ENCODE measurements around the gene ANKRD28. TPM values are rescaled to one million over a fixed set of nuclear protein-coding genes. Genes with fewer than 3 reads are reported as not detected.

ANKRD28 gene
- polyA plus RNA-seq, 1 of the 3 experiments (the other 2 are of a cell fraction): 74.8 TPM

DNA sequence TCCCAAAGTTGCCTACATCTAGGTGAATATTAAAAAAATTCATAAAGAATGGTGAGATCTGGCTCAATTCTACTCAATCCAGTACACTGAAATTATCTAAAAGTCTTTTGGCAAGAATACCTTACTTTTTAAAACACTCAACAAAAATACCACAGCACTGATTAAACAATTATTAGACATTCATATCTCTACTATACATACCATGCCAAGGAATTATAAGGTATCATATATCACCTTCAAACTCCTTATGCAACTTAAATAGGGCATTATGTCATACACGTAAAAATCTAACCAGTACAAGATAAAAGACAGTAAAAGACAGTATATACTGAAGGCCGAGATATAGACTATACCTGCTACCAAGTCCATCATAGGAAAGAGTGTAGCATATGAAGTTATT, 6.1 kb upstream of the ANKRD28 start:
- CTCF ChIA-PET: no interaction called here
- no peak overlapping the region for H3K9ac ChIP-seq
- 47% methylated on average over 2 of the region's 2 CpGs for WGBS (ENCODE audit: low lambda C conversion rate)

More for the DNA sequence above, 6.1 kb upstream of the ANKRD28 start:
- H3K79me2 ChIP-seq (ENCODE audit: insufficient read depth): peaks cover 92% of the 10 kb centered on the region
- H3F3A ChIP-seq (replicated peaks; ENCODE audit: insufficient read depth): peaks cover 26% of the 10 kb centered on the region
- DNase-seq: no peak
- TF ChIP-seq, protein P1, sequence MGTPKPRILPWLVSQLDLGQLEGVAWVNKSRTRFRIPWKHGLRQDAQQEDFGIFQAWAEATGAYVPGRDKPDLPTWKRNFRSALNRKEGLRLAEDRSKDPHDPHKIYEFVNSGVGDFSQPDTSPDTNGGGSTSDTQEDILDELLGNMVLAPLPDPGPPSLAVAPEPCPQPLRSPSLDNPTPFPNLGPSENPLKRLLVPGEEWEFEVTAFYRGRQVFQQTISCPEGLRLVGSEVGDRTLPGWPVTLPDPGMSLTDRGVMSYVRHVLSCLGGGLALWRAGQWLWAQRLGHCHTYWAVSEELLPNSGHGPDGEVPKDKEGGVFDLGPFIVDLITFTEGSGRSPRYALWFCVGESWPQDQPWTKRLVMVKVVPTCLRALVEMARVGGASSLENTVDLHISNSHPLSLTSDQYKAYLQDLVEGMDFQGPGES (IDR thresholded peaks at IDR 0.05; ENCODE audit: low read depth, low read length): no peak
- TF ChIP-seq FOSL2 (IDR thresholded peaks at IDR 0.05; ENCODE audit: borderline replicate concordance, low read depth): no peak
- TF ChIP-seq CHD2 (IDR thresholded peaks at IDR 0.05; ENCODE audit: low read length, partially characterized antibody): no peak
- TF ChIP-seq SIN3A (IDR thresholded peaks at IDR 0.05; ENCODE audit: borderline replicate concordance, low read depth, low read length): no peak
- TF ChIP-seq TCF12 (IDR thresholded peaks at IDR 0.05): 0 out of 2 replicates have a peak, but pooled peaks have one; percentile 19
- TF ChIP-seq USF2 (IDR thresholded peaks at IDR 0.05; ENCODE audit: borderline replicate concordance, low read depth, low read length): no peak
- TF ChIP-seq EP300 (IDR thresholded peaks at IDR 0.05; ENCODE audit: borderline replicate concordance in 1 of 2, low read depth in 1 of 2, low read length in 1 of 2): peak in 1 of 2 experiments; percentile 19; a peak in 1 of 4 replicates
- no peak for TF ChIP-seq EZH2phosphoT487 (IDR thresholded peaks at IDR 0.05; ENCODE audit: borderline replicate concordance, low read depth)
- no peak for TF ChIP-seq CTCF (IDR thresholded peaks at IDR 0.05)
- no peak for TF ChIP-seq GABPA (IDR thresholded peaks at IDR 0.05; ENCODE audit: low read depth)
- no peak for TF ChIP-seq FOXJ3 (CRISPR knock-in tag; IDR thresholded peaks at IDR 0.05)
- no peak; the same call in 1 of the 2 replicates for TF ChIP-seq NFIC (IDR thresholded peaks at IDR 0.05; ENCODE audit: borderline replicate concordance)
- no peak for TF ChIP-seq RCOR1 (IDR thresholded peaks at IDR 0.05; ENCODE audit: low read length)
- no peak for TF ChIP-seq SMC3 (IDR thresholded peaks at IDR 0.05; ENCODE audit: low read depth, low read length)
- TF ChIP-seq GATA2 (CRISPR knock-in tag; IDR thresholded peaks at IDR 0.05): no peak
- TF ChIP-seq JUND (IDR thresholded peaks at IDR 0.05): no peak
- no peak for TF ChIP-seq ELF1 (IDR thresholded peaks at IDR 0.05)
- TF ChIP-seq RFX5 (IDR thresholded peaks at IDR 0.05; ENCODE audit: low read length): no peak
- no peak for TF ChIP-seq RXRA (IDR thresholded peaks at IDR 0.05; ENCODE audit: borderline replicate concordance, low read depth)
- TF ChIP-seq, protein P2, sequence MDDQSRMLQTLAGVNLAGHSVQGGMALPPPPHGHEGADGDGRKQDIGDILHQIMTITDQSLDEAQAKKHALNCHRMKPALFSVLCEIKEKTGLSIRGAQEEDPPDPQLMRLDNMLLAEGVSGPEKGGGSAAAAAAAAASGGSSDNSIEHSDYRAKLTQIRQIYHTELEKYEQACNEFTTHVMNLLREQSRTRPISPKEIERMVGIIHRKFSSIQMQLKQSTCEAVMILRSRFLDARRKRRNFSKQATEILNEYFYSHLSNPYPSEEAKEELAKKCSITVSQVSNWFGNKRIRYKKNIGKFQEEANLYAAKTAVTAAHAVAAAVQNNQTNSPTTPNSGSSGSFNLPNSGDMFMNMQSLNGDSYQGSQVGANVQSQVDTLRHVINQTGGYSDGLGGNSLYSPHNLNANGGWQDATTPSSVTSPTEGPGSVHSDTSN (IDR thresholded peaks at IDR 0.05): no peak
- peak; percentile 53; the same call in 1 of the 2 replicates for TF ChIP-seq MEF2A (IDR thresholded peaks at IDR 0.05; ENCODE audit: borderline replicate concordance, low read depth)
- no peak for TF ChIP-seq TEAD4 (IDR thresholded peaks at IDR 0.05; ENCODE audit: borderline replicate concordance, insufficient read depth)
- TF ChIP-seq ZBTB33 (IDR thresholded peaks at IDR 0.05; ENCODE audit: borderline replicate concordance, low read depth): no peak
- no peaks in the 10 kb centered on the region for H4K20me1 ChIP-seq (ENCODE audit: insufficient read depth)
- POLR2A ChIA-PET: no interaction called here
- H2AFZ ChIP-seq (ENCODE audit: low read depth): no peak overlapping the region
- H3K4me3 ChIP-seq (ENCODE audit: low read depth in 2 of 2, low read length in 1 of 2): no peak overlapping the region
- no peaks in the 10 kb centered on the region for H3K9me3 ChIP-seq
- no peak overlapping the region for H3K4me2 ChIP-seq
- peaks cover 8 to 42% of the 10 kb centered on the region in 2 experiments; a peak in 2 of 4 replicates for H3K4me1 ChIP-seq (ENCODE audit: control insufficient read depth in 1 of 2, insufficient read depth in 2 of 2, low read depth in 1 of 2, low read length in 1 of 2)
- H3K36me3 ChIP-seq (replicated peaks in 1 of 2; ENCODE audit: control insufficient read depth in 1 of 2, insufficient read depth in 2 of 2, low read length in 1 of 2): peaks cover 0 to 7% of the 10 kb centered on the region in 2 experiments
- H3K27me3 ChIP-seq (ENCODE audit: insufficient read depth): no peaks in the 10 kb centered on the region
- H3K27ac ChIP-seq (ENCODE audit: low read depth in 2 of 2, low read length in 1 of 2): peak overlapping the region in 1 of 2 experiments; percentile 95; a peak in 3 of 4 replicates
- no peaks in the 10 kb centered on the region for H3K9me2 ChIP-seq

All from SK-N-SH (cell line).